Measurements from ENCODE around the gene ITM2C.

DNA sequence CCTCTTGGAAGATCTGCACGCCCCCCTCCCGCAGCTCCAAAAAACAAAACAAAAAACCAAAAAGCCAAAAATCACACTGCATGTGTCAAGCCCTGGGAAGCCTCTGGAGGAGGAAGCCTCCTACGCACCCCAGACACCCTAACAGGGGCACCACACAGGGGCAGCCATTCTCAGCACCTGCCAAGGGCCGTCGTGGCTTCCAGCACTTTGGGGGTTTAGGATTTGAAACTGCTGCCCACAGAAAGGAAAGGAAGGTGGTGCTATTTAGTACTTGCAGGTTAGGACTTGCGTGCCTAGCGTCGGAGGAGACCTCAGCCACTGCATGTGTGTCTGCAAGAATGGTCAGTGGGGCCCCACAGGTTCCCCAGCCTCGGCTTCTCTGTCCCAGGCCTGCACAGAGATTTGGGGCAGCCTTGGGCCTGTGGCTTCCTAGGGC lies 60.7 kb downstream of the ITM2C start:
- TF ChIP-seq, protein P1, sequence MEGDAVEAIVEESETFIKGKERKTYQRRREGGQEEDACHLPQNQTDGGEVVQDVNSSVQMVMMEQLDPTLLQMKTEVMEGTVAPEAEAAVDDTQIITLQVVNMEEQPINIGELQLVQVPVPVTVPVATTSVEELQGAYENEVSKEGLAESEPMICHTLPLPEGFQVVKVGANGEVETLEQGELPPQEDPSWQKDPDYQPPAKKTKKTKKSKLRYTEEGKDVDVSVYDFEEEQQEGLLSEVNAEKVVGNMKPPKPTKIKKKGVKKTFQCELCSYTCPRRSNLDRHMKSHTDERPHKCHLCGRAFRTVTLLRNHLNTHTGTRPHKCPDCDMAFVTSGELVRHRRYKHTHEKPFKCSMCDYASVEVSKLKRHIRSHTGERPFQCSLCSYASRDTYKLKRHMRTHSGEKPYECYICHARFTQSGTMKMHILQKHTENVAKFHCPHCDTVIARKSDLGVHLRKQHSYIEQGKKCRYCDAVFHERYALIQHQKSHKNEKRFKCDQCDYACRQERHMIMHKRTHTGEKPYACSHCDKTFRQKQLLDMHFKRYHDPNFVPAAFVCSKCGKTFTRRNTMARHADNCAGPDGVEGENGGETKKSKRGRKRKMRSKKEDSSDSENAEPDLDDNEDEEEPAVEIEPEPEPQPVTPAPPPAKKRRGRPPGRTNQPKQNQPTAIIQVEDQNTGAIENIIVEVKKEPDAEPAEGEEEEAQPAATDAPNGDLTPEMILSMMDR (IDR thresholded peaks at IDR 0.05): no peak
- no peak for TF ChIP-seq EZH2 (IDR thresholded peaks at IDR 0.05; ENCODE audit: borderline replicate concordance, insufficient read depth, low read depth, low read length, poor library complexity, severe bottlenecking)
